ENCODE results near the gene LIME1.

LIME1 gene

GRCh38 chr20:63749597-63750508 is 13.4 kb downstream of the LIME1 start:
- no peak for DNase-seq (ENCODE audit: low read depth)

GRCh38 chr20:63750807-63751470 is 14.5 kb downstream of the LIME1 start:
- no peak for DNase-seq (ENCODE audit: low read depth)

- no peak for DNase-seq (ENCODE audit: low read depth)
Observed at GRCh38 chr20:63751471-63752271, 15.2 kb downstream of the LIME1 start.

GRCh38 chr20:63752411-63753101 is 16.1 kb downstream of the LIME1 start:
- DNase-seq (ENCODE audit: low read depth), result no peak

GRCh38 chr20:63753381-63753780 is 16.9 kb downstream of the LIME1 start:
- DNase-seq (ENCODE audit: low read depth), result no peak

- DNase-seq (ENCODE audit: low read depth), result no peak
Observed at GRCh38 chr20:63754008-63754407, 17.5 kb downstream of the LIME1 start.

- no peak for DNase-seq (ENCODE audit: low read depth)
Observed at GRCh38 chr20:63755933-63756647, 19.6 kb downstream of the LIME1 start.

- DNase-seq (ENCODE audit: low read depth), result no peak
Observed at GRCh38 chr20:63756648-63756991, 20.2 kb downstream of the LIME1 start.

GRCh38 chr20:63758152-63758551 is 21.7 kb downstream of the LIME1 start:
- no peak for DNase-seq (ENCODE audit: low read depth)

- no peak for DNase-seq (ENCODE audit: low read depth)
Observed at GRCh38 chr20:63759377-63759901, 23.0 kb downstream of the LIME1 start.

- DNase-seq (ENCODE audit: low read depth), result no peak
Observed at GRCh38 chr20:63765082-63765873, 28.8 kb downstream of the LIME1 start.

GRCh38 chr20:63765902-63766301 is 29.4 kb downstream of the LIME1 start:
- no peak for DNase-seq (ENCODE audit: low read depth)

GRCh38 chr20:63766695-63767426 is 30.4 kb downstream of the LIME1 start:
- DNase-seq (ENCODE audit: low read depth), result no peak

GRCh38 chr20:63767456-63767855 is 31.0 kb downstream of the LIME1 start:
- no peak for DNase-seq (ENCODE audit: low read depth)

- no peak for DNase-seq (ENCODE audit: low read depth)
Observed at GRCh38 chr20:63767886-63768285, 31.4 kb downstream of the LIME1 start.

- DNase-seq (ENCODE audit: low read depth), result no peak
Observed at GRCh38 chr20:63768591-63769515, 32.4 kb downstream of the LIME1 start.

- DNase-seq (ENCODE audit: low read depth), result no peak
Observed at GRCh38 chr20:63769891-63770474, 33.5 kb downstream of the LIME1 start.
